Stimulated activated naive B cell treated with anti-CD40 and anti-IgM and Interleukin-4, amounts not matched to agents 10 μg/mL and 1 μg/mL and 100 μg/mL, for 72 hours (primary cell): Measurements from ENCODE around the gene STX4.
"Not testable (repeated sequence)": the region's sequence is repeated elsewhere in the genome, so short reads cannot be mapped to it uniquely, and the experiment has no call there.

ENCODE experiments used
- ATAC-seq, 2 donors: fragments of 150-1000 bp; cut with Tn5 transposase; replicated peaks; 2 replicates each; pipeline ENCODE4 v1.10.0; 2021; ENCODE audit warnings: moderate library complexity in 1 of 2
- DNase-seq: peaks from one replicate; pipeline ENCODE4 v3.0.0; 2021
- H3K27ac Mint-ChIP-seq: one replicate; pipeline ENCODE4 v1.8.0; 2022; ENCODE audit warnings: mild to moderate bottlenecking, mixed read lengths
- H3K27me3 Mint-ChIP-seq, 2 donors: one replicate each; pipeline ENCODE4 v1.8.0; 2022; ENCODE audit warnings: mixed read lengths in 2 of 2
- H3K36me3 Mint-ChIP-seq, 2 donors: one replicate each; pipeline ENCODE4 v1.8.0; 2022; ENCODE audit warnings: mixed read lengths in 2 of 2, mild to moderate bottlenecking in 1 of 2
- H3K4me1 Mint-ChIP-seq, 2 donors: one replicate each; pipeline ENCODE4 v1.8.0; 2022; ENCODE audit warnings: mixed read lengths in 2 of 2, mild to moderate bottlenecking in 1 of 2
- H3K4me3 Mint-ChIP-seq, 2 donors: one replicate each; pipeline ENCODE4 v1.8.0; 2022; ENCODE audit warnings: mild to moderate bottlenecking in 2 of 2, mixed read lengths in 2 of 2, moderate library complexity in 1 of 2
- H3K9me3 Mint-ChIP-seq, 2 donors: one replicate each; pipeline ENCODE4 v1.8.0; 2022; ENCODE audit warnings: mixed read lengths in 2 of 2, mild to moderate bottlenecking in 1 of 2

Gene STX4

DNA sequence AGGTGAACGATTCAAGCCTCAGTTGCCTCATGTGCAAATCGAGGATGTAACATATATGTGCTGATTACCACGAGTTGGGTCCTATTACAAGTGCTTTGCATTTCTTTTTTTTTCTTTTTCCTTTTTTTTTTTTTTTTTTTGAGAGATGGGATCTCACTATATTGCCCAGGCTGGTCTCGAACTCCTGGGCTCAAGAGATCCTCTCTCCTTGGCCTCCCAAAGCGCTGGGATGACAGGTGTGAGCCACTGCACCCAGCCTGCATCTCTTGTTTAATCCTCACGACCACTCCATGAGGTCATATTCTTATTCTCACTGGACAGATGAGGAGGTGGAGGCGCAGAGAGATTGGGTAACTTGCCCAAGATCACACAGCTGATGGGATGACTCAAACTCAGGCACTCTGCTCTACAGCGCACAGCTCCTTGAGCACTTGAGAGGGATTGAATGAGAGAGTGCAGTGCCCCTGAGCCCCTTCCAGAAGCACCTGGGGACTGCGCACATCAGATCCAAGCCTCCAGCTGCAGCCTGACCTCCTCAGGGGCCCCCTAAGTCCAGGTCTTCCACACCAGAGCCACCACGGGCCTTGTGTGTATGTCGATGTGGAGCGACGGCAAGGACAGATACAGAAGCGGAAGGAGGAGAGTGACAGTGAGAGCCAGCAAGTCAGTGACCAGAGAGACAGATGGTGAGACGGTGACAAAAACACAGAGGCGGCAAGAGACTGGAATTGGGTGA, 27.8 kb upstream of the STX4 start:
- no peaks in the 10 kb centered on the region for H3K9me3 Mint-ChIP-seq
- H3K4me1 Mint-ChIP-seq = peaks cover 0 to 6% of the 10 kb centered on the region in 2 donors
- no peak for ATAC-seq
- H3K27me3 Mint-ChIP-seq = peaks cover 21 to 60% of the 10 kb centered on the region in 2 donors
- H3K36me3 Mint-ChIP-seq = no peaks in the 10 kb centered on the region
- no peak for DNase-seq
- no peak overlapping the region for H3K27ac Mint-ChIP-seq
- no peak overlapping the region for H3K4me3 Mint-ChIP-seq

DNA sequence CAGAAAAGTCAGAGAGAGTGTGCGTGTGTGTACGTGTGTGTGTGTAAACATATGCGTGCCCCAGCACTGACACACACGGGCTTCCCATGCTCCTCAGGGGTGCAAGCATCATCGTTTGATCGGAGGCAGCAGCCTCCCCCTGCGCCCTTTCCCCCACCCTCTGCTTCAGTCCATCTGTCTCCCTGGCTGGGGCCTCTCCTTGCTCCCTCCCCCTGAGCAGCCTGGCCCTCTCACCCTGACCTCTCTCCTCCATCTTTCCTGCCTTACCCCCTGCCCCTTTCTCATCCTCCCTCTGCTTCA, 27.3 kb upstream of the STX4 start:
- Mint-ChIP-seq H3K4me3 (no peak overlapping the region), H3K27me3 (peaks cover 22 to 62% of the 10 kb centered on the region in 2 donors), H3K9me3 (no peaks in the 10 kb centered on the region), H3K27ac (no peak overlapping the region), H3K4me1 (peaks cover 0 to 6% of the 10 kb centered on the region in 2 donors), H3K36me3 (no peaks in the 10 kb centered on the region)
- DNase-seq = no peak
- no peak for ATAC-seq

DNA sequence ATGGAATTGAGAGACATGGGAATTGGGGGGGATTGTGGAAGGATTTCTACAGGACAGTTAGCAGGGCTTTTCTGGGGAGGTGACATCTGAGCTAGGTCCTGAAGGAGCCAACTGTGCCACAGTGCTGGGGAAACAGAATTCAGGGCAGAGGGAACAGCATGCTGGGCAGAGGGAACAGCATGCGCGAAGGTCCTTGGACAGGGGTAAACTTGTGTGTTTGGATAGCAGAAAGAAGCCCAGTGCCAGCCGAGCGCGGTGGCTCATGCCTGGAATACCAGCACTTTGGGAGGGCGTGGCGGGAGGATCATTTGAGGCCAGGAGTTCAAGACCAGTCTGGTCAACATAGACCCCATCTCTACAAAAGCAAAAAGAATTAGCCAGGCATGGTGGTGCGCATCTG, 26.8 kb upstream of the STX4 start:
- ATAC-seq (no peak), DNase-seq (no peak)
- H3K27ac Mint-ChIP-seq = no peak overlapping the region
- H3K36me3 Mint-ChIP-seq = no peaks in the 10 kb centered on the region
- peaks cover 27 to 64% of the 10 kb centered on the region in 2 donors for H3K27me3 Mint-ChIP-seq
- no peak overlapping the region for H3K4me3 Mint-ChIP-seq
- no peaks in the 10 kb centered on the region for H3K9me3 Mint-ChIP-seq
- H3K4me1 Mint-ChIP-seq = peaks cover 3 to 12% of the 10 kb centered on the region in 2 donors

DNA sequence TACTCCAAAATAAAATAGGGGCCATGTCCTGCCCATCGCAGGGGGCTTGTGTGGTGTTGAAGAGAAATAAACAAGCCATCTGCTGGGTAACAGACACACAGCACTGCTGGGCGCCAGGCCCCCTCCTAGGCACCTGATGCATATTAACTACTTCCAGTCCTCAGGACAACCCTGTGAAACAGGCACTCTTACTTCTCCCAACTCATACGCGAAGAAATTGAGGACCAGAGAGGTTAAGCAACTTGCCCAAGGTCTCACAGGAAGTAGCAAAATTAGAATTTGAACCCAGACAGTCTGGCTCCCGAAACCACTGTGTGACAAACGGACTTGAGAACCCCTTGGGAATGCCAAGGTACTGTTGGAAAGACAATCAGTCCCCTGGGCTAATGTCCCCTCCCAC, 25.7 kb upstream of the STX4 start:
- no peak overlapping the region for H3K4me3 Mint-ChIP-seq
- peaks cover 31 to 66% of the 10 kb centered on the region in 2 donors for H3K27me3 Mint-ChIP-seq
- H3K9me3 Mint-ChIP-seq = no peaks in the 10 kb centered on the region
- ATAC-seq (no peak), DNase-seq (no peak)
- H3K36me3 Mint-ChIP-seq = no peaks in the 10 kb centered on the region
- peaks cover 5 to 13% of the 10 kb centered on the region in 2 donors for H3K4me1 Mint-ChIP-seq
- no peak overlapping the region for H3K27ac Mint-ChIP-seq

DNA sequence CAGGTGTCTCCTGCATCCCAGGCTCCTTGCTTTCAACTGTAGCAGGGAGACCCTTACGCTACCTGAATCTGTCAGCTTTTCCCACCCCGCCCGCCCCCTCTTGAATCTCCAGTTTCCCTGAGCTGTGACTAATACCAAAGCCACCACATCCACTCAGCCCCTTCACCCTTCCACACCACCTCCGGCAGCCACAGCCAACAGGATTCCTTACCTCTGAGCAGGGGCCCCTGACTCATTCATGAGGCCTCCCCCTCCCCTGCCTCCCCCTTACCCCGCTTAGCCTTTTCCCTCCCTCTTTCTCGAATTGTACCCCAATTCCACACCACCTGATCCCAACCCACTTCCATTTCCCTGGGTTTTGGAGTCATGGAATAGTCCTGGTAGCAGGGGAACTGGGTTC, 25.2 kb upstream of the STX4 start:
- Mint-ChIP-seq H3K36me3 (no peaks in the 10 kb centered on the region), H3K4me3 (no peak overlapping the region), H3K27ac (no peak overlapping the region), H3K9me3 (no peaks in the 10 kb centered on the region), H3K27me3 (peaks cover 31 to 68% of the 10 kb centered on the region in 2 donors), H3K4me1 (peaks cover 5 to 13% of the 10 kb centered on the region in 2 donors)
- ATAC-seq = no peak
- no peak for DNase-seq

DNA sequence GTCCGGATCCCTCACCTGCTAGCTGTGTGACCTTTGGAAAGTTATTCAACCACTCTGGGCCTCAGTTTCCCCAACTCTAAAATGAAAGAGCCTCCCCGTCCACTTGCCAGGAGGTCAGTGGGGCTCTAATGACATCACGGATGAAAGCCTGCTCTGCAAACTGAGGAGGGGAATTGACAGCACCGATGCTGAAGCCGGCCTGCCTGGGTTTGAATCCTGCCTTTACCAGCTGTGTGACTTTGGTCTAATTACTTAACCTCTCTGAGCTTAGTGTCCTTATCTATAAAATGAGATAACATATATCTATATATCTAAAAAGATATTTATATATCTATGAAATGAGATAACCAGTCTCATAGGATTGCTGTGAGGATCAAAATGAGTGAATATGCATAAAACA, 24.8 kb upstream of the STX4 start:
- Mint-ChIP-seq H3K36me3 (no peaks in the 10 kb centered on the region), H3K27ac (no peak overlapping the region), H3K9me3 (peaks cover 0 to 1% of the 10 kb centered on the region in 2 donors), H3K4me3 (no peak overlapping the region), H3K4me1 (peaks cover 8 to 17% of the 10 kb centered on the region in 2 donors), H3K27me3 (peaks cover 31 to 64% of the 10 kb centered on the region in 2 donors)
- DNase-seq (no peak), ATAC-seq (no peak)

DNA sequence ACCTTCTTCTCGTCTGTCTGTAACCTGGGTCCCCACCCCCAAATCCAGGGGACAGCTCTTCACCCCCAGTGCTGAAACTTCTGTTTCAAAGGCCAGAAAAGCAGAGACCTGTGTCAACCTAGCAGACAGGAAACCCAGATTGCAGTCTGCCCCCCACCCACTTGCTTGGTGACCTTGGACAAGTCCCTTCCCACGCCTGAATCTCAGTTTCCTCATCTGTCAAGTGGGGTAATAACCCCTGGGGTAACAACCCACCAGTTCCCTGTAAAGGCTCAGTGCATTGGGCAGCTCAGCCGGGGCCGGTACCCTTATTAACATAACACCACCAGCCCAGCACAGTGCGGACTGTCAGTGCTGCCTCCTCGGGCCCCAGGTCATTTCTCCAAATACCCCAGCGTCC, 24.2 kb upstream of the STX4 start:
- H3K27ac Mint-ChIP-seq = no peak overlapping the region
- H3K9me3 Mint-ChIP-seq = peaks cover 0 to 1% of the 10 kb centered on the region in 2 donors
- H3K4me1 Mint-ChIP-seq = peaks cover 11 to 19% of the 10 kb centered on the region in 2 donors
- ATAC-seq = no peak
- DNase-seq = no peak
- H3K4me3 Mint-ChIP-seq = no peak overlapping the region
- H3K36me3 Mint-ChIP-seq = no peaks in the 10 kb centered on the region
- H3K27me3 Mint-ChIP-seq = peaks cover 31 to 63% of the 10 kb centered on the region in 2 donors

DNA sequence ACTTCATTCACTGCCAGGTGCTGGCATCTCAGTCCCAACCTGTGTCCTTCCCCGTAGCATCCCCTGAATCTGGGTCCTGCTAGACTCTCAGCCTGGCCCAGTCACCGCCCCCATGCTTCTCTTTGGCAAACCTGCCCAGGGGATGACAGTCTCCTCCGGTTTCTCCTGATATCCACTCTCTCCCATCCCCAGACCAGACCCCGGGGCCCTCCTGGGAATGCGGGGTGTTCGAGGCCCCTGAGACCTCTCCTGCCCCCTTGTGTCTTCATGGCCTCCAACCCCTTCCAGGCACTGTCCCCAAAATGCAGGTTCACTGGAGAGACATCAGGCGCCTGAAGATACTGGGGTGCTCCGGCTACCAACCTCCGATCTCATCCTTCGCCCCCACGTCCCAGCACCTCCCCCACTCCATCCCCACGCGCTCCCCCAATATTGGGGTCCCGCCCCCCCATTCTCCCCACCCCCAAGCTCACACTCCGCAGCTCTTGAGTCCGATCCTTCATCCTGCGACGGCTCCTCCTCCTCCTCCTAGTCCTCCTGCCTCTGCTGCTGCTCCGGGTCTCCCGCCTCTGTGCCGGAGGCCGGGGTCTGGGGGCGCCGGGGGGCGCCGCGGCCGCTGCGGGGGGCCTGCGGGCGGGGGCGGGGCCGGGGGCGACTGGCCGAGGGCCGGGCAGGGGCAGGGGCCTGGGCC, 23.3 kb upstream of the STX4 start:
- DNase-seq (no peak), ATAC-seq (no peak)
- Mint-ChIP-seq H3K36me3 (no peaks in the 10 kb centered on the region), H3K4me1 (peaks cover 11 to 19% of the 10 kb centered on the region in 2 donors), H3K4me3 (peak overlapping the region; percentile 27 to 62), H3K27me3 (peaks cover 33 to 65% of the 10 kb centered on the region in 2 donors), H3K27ac (peak overlapping the region; percentile 20), H3K9me3 (peaks cover 0 to 1% of the 10 kb centered on the region in 2 donors)

DNA sequence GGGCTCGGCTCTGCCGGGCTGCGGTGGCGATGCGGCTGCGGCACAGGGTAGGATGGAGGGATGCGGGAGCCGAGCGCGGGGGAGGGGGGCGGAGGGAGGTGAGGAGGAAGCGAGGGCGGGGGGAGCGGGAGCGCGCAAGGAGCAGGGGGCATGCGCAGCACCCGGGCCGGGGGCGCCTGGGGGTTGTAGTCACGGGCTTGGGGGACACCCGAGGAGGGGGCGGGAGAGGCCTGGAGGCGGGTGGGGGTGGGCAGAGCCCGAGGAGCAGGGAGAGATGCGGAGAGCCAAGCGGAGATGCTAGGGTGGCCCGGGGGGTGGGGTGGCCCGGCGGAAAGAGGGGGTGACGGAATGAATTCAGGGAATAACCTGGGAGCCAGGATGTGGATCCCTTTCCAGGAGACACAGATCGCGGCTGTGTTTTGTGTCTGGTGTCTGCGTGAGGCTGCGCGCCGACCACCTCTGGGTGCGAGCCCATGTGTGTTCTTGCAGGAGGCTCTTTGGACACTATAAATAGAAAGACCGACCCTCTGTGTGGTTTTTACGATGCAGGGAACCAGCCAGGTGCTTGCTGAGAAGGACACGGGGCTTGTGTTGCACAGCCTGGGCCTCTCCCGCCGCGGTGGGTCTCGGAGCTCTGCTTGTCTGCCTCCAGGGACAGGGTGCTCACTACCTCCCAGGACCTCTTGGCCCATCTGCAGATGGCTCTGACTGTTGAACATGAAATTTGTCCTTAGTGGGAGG, 22.6 kb upstream of the STX4 start, which contains the start of gene STX1B:
Gene STX1B, minus strand, starts transcription at position 54 of the 741 bp plus-strand sequence. CDS start 242 bp downstream, outside the sequence.
- peak; percentile 16 to 19 for ATAC-seq
- peaks cover 0 to 1% of the 10 kb centered on the region in 2 donors for H3K9me3 Mint-ChIP-seq
- peaks cover 36 to 68% of the 10 kb centered on the region in 2 donors for H3K27me3 Mint-ChIP-seq
- H3K36me3 Mint-ChIP-seq = no peaks in the 10 kb centered on the region
- H3K4me1 Mint-ChIP-seq = peaks cover 11 to 19% of the 10 kb centered on the region in 2 donors
- H3K4me3 Mint-ChIP-seq = peak within 1 kb of the TSS; percentile 27 to 62
- no peak for DNase-seq
- H3K27ac Mint-ChIP-seq = peak within 1 kb of the TSS; percentile 20

DNA sequence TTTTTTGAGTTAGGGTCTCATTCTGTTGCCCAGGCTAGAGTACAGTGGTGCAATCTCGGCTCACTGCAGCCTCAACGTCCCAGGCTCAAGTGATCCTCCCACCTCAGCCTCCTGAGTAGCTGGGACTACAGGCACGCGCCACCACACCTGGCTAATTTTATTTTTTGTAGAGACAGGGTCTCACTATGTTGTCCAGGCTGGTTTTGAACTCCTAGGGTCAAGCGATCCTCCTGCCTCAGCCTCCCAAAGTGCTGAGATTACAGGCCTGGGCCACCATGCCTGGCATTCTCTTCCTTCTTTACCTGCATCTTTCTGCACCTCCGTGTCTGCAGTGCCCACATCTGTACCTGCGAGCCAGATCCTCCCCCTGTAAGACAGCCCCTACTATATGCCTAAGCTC, 21.5 kb upstream of the STX4 start:
- peaks cover 11 to 19% of the 10 kb centered on the region in 2 donors for H3K4me1 Mint-ChIP-seq
- peak overlapping the region in 1 of 2 donors; percentile 29 for H3K4me3 Mint-ChIP-seq
- DNase-seq, ATAC-seq, H3K9me3 Mint-ChIP-seq, H3K36me3 Mint-ChIP-seq: not testable (repeated sequence)
- peak overlapping the region; percentile 15 for H3K27ac Mint-ChIP-seq
- H3K27me3 Mint-ChIP-seq = peaks cover 31 to 61% of the 10 kb centered on the region in 2 donors

DNA sequence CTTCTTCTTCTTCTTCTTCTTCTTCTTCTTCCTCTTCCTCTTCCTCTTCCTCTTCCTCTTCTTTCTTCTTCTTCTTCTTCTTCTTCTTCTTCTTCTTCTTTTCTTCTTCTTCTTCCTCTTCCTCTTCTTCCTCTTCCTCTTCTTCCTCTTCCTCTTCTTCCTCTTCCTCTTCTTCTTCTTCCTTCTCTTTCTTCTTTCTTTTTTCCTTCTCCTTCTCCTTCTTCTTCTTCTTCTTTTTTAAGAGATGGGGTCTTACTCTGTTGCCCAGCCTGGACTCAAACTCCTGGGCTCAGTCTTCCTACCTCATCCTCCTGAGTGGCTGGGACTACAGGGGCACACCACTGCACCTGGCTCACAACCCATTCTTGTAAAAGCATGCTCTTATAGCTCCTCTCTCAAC, 20.1 kb upstream of the STX4 start:
- Mint-ChIP-seq H3K27me3 (peaks cover 31 to 53% of the 10 kb centered on the region in 2 donors), H3K4me1 (peaks cover 11 to 19% of the 10 kb centered on the region in 2 donors)
- H3K9me3 Mint-ChIP-seq, DNase-seq, ATAC-seq, H3K27ac Mint-ChIP-seq, H3K36me3 Mint-ChIP-seq, H3K4me3 Mint-ChIP-seq: not testable (repeated sequence)

DNA sequence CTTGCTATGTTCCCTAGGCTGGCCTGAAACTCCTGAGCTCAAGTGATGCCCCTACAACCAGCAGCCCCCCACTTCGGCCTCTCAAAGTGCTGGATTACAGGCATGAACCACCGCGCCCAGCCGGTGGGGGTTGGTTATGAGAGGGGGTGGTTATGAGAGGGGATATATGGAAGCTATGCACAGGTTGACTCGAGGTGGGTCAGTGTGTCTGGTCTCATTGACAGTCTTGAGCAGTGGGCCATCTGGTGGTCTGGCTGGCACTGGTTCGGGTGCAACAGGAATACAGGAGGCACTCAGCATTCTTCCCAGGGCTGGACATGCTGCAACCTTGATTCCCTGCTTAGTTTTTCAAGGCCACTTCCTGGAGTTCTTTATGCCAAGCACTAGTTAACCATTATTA, 17.3 kb upstream of the STX4 start:
- DNase-seq (no peak), ATAC-seq (no peak)
- Mint-ChIP-seq H3K4me3 (no peak overlapping the region), H3K27ac (no peak overlapping the region), H3K27me3 (peaks cover 20 to 30% of the 10 kb centered on the region in 2 donors), H3K9me3 (peaks cover 0 to 1% of the 10 kb centered on the region in 2 donors), H3K36me3 (no peaks in the 10 kb centered on the region), H3K4me1 (peaks cover 11 to 13% of the 10 kb centered on the region in 2 donors)

DNA sequence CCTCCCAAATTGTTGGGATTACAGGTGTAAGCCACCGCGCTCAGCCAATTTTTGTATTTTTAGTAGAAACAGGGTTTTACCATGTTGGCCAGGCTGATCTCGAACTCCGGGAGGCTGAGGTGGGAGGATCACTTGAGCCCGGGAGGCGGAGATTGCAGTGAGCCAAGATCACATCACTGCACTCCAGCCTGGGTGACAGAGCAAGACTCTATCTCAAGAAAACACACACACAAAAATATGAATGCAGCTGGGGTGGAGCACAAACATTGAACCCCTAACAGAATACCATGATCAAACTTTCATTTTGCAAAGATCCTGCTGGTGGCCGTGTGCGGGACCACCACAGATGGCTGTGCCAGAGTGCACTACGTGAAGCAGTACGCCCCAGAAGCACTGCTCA, 15.6 kb upstream of the STX4 start:
- not testable (repeated sequence) for H3K9me3 Mint-ChIP-seq, DNase-seq, H3K4me1 Mint-ChIP-seq, H3K36me3 Mint-ChIP-seq, H3K4me3 Mint-ChIP-seq, H3K27ac Mint-ChIP-seq, ATAC-seq
- H3K27me3 Mint-ChIP-seq = peaks cover 5 to 13% of the 10 kb centered on the region in 2 donors

DNA sequence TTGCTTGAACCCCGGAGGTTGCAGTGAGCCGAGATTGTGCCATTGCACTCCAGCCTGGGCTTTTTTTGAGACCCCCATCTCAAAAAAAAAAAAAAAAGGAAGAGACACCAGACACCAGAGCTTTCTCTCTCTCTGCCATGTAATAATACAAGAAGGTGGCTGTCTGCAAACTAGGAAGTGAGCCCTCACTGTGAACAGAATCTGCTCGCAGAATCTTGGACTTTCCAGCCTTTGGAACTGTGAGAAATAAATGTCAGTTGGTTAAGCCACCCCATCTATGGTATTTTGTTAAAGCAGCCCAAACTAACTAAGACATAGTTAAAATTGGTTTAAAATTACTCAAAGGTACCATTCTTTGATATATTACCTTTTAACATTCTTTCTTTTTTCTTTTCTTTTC, 12.8 kb upstream of the STX4 start:
- DNase-seq = no peak
- H3K27ac Mint-ChIP-seq = no peak overlapping the region
- no peaks in the 10 kb centered on the region for H3K4me1 Mint-ChIP-seq
- H3K36me3 Mint-ChIP-seq = no peaks in the 10 kb centered on the region
- no peak for ATAC-seq
- H3K9me3 Mint-ChIP-seq = no peaks in the 10 kb centered on the region
- no peak overlapping the region for H3K4me3 Mint-ChIP-seq
- peaks cover 0 to 5% of the 10 kb centered on the region in 2 donors for H3K27me3 Mint-ChIP-seq
